A673 (cell line): Measurements from ENCODE around the gene SERINC5. TPM values are rescaled to one million over a fixed set of nuclear protein-coding genes. Genes with fewer than 3 reads are reported as not detected.

Experiments
- BruUV-seq: library from RNA; stranded (reverse); fragments of 400-500 nt; replicated peaks from 2 replicates; lab custom pipeline; 2021; lab: Mats Ljungman, UMichigan
- CTCF ChIA-PET: fragments of 300-600 bp; sonication (Branson Sonifier 250); formaldehyde crosslinking; loops from one replicate; lab custom pipeline; 2022; ENCODE audit warnings: antibody characterized with exemption; lab: Charles Lee
- POLR2A ChIA-PET: fragments of 300-600 bp; sonication (Branson Sonifier 250); formaldehyde crosslinking; loops from one replicate; lab custom pipeline; 2022; ENCODE audit warnings: antibody characterized with exemption; ENCODE audit not compliant: low non-redundant PET; lab: Charles Lee
- DNase-seq: peaks from one replicate; pipeline ENCODE4 v3.0.0-alpha.2; 2015; ENCODE audit warnings: low spot score
- H3K27ac ChIP-seq: fragments of 200-600 bp; sonication (generic); 2 replicates; pipeline ENCODE4 v1.5.1; 2016; ENCODE audit warnings: mixed run types, low read depth, mild to moderate bottlenecking, mixed read lengths, antibody characterized with exemption, low read length; ENCODE audit not compliant: poor library complexity, severe bottlenecking
- H3K27me3 ChIP-seq: fragments of 200-600 bp; sonication (generic); replicated peaks from 2 replicates; pipeline ENCODE4 v1.6.1; 2017; ENCODE audit warnings: mixed run types, low read depth, mild to moderate bottlenecking, mixed read lengths, antibody characterized with exemption, low read length; ENCODE audit not compliant: insufficient read depth, poor library complexity
- H3K36me3 ChIP-seq: fragments of 200-600 bp; sonication (generic); 2 replicates; pipeline ENCODE4 v1.6.1; 2016; ENCODE audit warnings: mixed run types, mild to moderate bottlenecking, mixed read lengths, antibody characterized with exemption, low read length; ENCODE audit not compliant: insufficient read depth, poor library complexity, severe bottlenecking
- H3K4me1 ChIP-seq: fragments of 200-600 bp; sonication (generic); 2 replicates; pipeline ENCODE4 v1.6.1; 2017; ENCODE audit warnings: mixed run types, mild to moderate bottlenecking, mixed read lengths, antibody characterized with exemption, low read length; ENCODE audit not compliant: insufficient read depth, poor library complexity, severe bottlenecking
- H3K4me3 ChIP-seq: fragments of 200-600 bp; sonication (generic); 2 replicates; pipeline ENCODE4 v1.5.1; 2016; ENCODE audit warnings: low read depth, mixed run types, mild to moderate bottlenecking, mixed read lengths, low read length; ENCODE audit not compliant: poor library complexity, severe bottlenecking
- H3K9me3 ChIP-seq: fragments of 200-600 bp; sonication (generic); 2 replicates; pipeline ENCODE4 v1.6.1; 2016; ENCODE audit warnings: mixed run types, low read depth, mild to moderate bottlenecking, mixed read lengths, antibody characterized with exemption, low read length; ENCODE audit not compliant: poor library complexity, severe bottlenecking
- EZH2 ChIP-seq: fragments of 200-600 bp; sonication (generic); IDR thresholded peaks from 2 replicates; pipeline ENCODE4 v1.6.1; 2017; ENCODE audit warnings: borderline replicate concordance, low read depth, mild to moderate bottlenecking, mixed read lengths, antibody characterized with exemption, low read length; ENCODE audit not compliant: poor library complexity, severe bottlenecking
- intact Hi-C: fragments of 100-400 bp; cut with micrococcal nuclease; formaldehyde crosslinking; loops from one replicate; pipeline ENCODE4 v1.10.0; 2022; ENCODE audit not compliant: unreplicated experiment
- total RNA-seq: library from RNA; stranded (reverse); gene quantifications from 2 replicates; pipeline ENCODE4 v1.2.3, GENCODE V29; 2021
- TF ChIP-seq, protein P1 (sequence below): fragments of 300-800, 200-600 bp; sonication (generic); conservative IDR thresholded peaks from 2 replicates; pipeline ENCODE4 v1.5.1; 2017; ENCODE audit warnings: low read depth, mild to moderate bottlenecking, antibody characterized with exemption, low read length, moderate library complexity, mixed read lengths

Gene SERINC5
- total RNA-seq, 1 experiment from 2014 or later: 20.6 TPM

DNA sequence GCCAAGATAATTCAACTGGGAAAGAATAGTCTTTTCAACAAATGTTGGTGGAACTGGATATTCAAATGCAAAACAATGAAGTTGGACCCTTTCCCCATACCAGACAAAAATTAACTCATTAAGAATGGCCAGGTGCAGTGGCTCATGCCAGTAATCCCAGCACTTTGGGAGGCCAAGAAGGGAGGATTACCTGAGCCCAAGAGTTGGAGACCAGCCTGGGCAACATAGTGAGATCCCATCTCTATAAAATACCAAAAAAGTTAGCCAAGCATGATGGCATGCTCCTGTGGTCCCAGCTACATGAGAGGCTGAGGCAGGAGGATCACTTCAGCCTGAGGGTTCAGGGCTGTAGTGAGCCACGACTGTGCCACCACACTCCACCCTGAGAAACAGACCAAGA, 24.2 kb downstream of the SERINC5 start:
- Histone ChIP-seq H3K9me3 (no peaks in the 10 kb centered on the region), H3K4me3 (no peak overlapping the region), H3K27me3 (no peaks in the 10 kb centered on the region), H3K27ac (no peak overlapping the region), H3K4me1 (no peaks in the 10 kb centered on the region), H3K36me3 (no peaks in the 10 kb centered on the region)
- TF ChIP-seq, protein P1, sequence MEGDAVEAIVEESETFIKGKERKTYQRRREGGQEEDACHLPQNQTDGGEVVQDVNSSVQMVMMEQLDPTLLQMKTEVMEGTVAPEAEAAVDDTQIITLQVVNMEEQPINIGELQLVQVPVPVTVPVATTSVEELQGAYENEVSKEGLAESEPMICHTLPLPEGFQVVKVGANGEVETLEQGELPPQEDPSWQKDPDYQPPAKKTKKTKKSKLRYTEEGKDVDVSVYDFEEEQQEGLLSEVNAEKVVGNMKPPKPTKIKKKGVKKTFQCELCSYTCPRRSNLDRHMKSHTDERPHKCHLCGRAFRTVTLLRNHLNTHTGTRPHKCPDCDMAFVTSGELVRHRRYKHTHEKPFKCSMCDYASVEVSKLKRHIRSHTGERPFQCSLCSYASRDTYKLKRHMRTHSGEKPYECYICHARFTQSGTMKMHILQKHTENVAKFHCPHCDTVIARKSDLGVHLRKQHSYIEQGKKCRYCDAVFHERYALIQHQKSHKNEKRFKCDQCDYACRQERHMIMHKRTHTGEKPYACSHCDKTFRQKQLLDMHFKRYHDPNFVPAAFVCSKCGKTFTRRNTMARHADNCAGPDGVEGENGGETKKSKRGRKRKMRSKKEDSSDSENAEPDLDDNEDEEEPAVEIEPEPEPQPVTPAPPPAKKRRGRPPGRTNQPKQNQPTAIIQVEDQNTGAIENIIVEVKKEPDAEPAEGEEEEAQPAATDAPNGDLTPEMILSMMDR: no peak
- TF ChIP-seq EZH2: no peak
- BruUV-seq: no TSS peak
- CTCF ChIA-PET: no interaction called here
- intact Hi-C loops: no loop called here
- no peak for DNase-seq
- POLR2A ChIA-PET: no interaction called here

DNA sequence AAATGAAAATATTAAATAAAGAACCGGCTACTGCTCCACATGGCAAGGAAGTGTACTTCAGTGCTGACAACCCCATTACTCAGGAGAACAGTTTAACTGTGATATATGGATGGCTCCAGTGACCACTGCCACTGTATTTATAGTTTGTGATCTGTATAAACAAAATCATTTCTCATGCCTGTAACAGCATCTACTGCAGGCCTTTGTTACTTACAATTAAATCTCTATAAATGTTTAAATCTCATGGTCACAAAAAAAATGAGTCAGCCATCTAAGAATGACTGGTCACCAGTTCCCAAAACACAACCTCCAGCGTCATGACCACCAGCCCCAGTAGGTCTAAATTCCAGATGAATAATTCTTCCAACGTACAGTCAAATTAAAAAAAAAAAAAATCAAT, 24.6 kb downstream of the SERINC5 start:
- H3K36me3 ChIP-seq: no peaks in the 10 kb centered on the region
- no peaks in the 10 kb centered on the region for H3K4me1 ChIP-seq
- no peak for DNase-seq
- no peaks in the 10 kb centered on the region for H3K27me3 ChIP-seq
- H3K9me3 ChIP-seq: no peaks in the 10 kb centered on the region
- no TSS peak for BruUV-seq
- intact Hi-C loops: no loop called here
- ChIA-PET CTCF (no interaction called here), POLR2A (no interaction called here)
- TF ChIP-seq, protein P1: no peak
- TF ChIP-seq EZH2: no peak
- no peak overlapping the region for H3K4me3 ChIP-seq
- no peak overlapping the region for H3K27ac ChIP-seq

- POLR2A ChIA-PET: interaction anchor here (0.6 kb wide), 1 partner anchor 593 kb away, joined by 7 read pairs; no protein-coding TSS in a partner anchor
- no TSS peak for BruUV-seq
- CTCF ChIA-PET: no interaction called here
Measured at GRCh38 chr5:80230269-80230992, 25.4 kb downstream of the SERINC5 start.

More at GRCh38 chr5:80230269-80230992, 25.4 kb downstream of the SERINC5 start:
- H3K4me1 ChIP-seq: no peaks in the 10 kb centered on the region
- H3K27me3 ChIP-seq: no peaks in the 10 kb centered on the region
- no peak for DNase-seq
- H3K27ac ChIP-seq: no peak overlapping the region
- no peak for TF ChIP-seq EZH2
- TF ChIP-seq, protein P1: no peak
- H3K4me3 ChIP-seq: no peak overlapping the region
- no peaks in the 10 kb centered on the region for H3K9me3 ChIP-seq
- no peaks in the 10 kb centered on the region for H3K36me3 ChIP-seq
- intact Hi-C loops: no loop called here
